Measurements from ENCODE around the gene CPHXL2. TPM values are rescaled to one million over a fixed set of nuclear protein-coding genes. Genes with fewer than 3 reads are reported as not detected.

The CPHXL2 gene
- total RNA-seq, 2 donors from 2014 or later: not detected

GRCh38 chr16:75630052-75630451, 46.8 kb downstream of the CPHXL2 start:
- H3K9me3 ChIP-seq: no peaks in the 10 kb centered on the region
- no peak overlapping the region for H3K4me3 ChIP-seq
- DNase-seq (ENCODE audit: low spot score): no peak
- H3K4me1 ChIP-seq (ENCODE audit: control insufficient read depth in 1 of 2, low read depth in 2 of 2): no peaks in the 10 kb centered on the region
- no peak for TF ChIP-seq CTCF (IDR thresholded peaks at IDR 0.05)
- no peak overlapping the region for H3K27ac ChIP-seq
- peaks cover 80% of the 10 kb centered on the region for H3K36me3 ChIP-seq
- ATAC-seq (ENCODE audit: insufficient number of reproducible peaks, low FRiP score, low read depth): no peak
- no peaks in the 10 kb centered on the region for H3K27me3 ChIP-seq (replicated peaks; ENCODE audit: insufficient read depth)

DNA sequence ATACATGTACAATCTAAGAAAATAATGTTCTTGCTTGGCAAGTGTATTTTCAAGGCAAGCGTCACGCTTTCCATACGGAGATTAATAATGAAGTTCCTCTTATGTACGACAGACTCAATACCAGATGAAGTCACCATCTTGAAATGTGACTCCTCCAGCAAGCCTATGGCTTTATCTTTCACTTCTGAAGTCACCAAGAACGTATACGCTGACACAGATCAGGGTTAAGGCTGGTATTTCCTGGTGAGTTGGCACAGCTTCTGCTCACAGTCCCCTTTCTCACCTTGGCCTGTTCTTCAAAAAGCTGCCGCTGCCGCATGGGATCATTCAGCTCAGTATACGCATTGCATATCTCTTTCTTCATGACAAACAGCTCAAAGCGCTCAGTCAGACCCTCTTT, 47.7 kb downstream of the CPHXL2 start:
- DNase-seq (ENCODE audit: low spot score): no peak
- no peaks in the 10 kb centered on the region for H3K4me1 ChIP-seq (ENCODE audit: control insufficient read depth in 1 of 2, low read depth in 2 of 2)
- peaks cover 70% of the 10 kb centered on the region for H3K36me3 ChIP-seq
- no peaks in the 10 kb centered on the region for H3K9me3 ChIP-seq
- no peaks in the 10 kb centered on the region for H3K27me3 ChIP-seq (replicated peaks; ENCODE audit: insufficient read depth)
- no peak overlapping the region for H3K27ac ChIP-seq
- ATAC-seq (ENCODE audit: insufficient number of reproducible peaks, low FRiP score, low read depth): no peak
- no peak overlapping the region for H3K4me3 ChIP-seq
- TF ChIP-seq CTCF (IDR thresholded peaks at IDR 0.05): no peak

DNA sequence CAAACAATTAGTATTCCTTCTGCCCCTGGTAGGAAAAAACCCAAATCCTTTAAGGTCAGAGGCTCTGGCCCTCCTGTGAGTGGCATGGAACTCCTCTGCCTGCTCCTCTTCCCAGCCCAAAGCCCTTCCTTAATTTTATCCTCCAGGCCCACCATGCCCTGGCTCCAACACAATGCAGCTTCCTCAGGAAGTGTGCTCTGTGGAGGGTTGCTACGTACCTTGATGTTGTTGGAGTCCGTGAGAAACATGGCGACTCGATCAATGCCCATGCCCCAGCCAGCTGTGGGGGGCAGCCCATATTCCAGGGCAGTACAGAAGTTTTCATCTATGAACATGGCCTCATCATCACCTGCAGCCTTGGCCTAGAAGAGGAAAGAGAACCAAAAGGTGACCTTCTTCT, 48.5 kb downstream of the CPHXL2 start:
- no peak for DNase-seq (ENCODE audit: low spot score)
- H3K4me1 ChIP-seq (ENCODE audit: control insufficient read depth in 1 of 2, low read depth in 2 of 2): no peaks in the 10 kb centered on the region
- H3K27me3 ChIP-seq (replicated peaks; ENCODE audit: insufficient read depth): no peaks in the 10 kb centered on the region
- H3K36me3 ChIP-seq: peaks cover 63% of the 10 kb centered on the region
- H3K9me3 ChIP-seq: no peaks in the 10 kb centered on the region
- no peak for TF ChIP-seq CTCF (IDR thresholded peaks at IDR 0.05)
- ATAC-seq (ENCODE audit: insufficient number of reproducible peaks, low FRiP score, low read depth): no peak
- H3K27ac ChIP-seq: no peak overlapping the region
- H3K4me3 ChIP-seq: no peak overlapping the region

DNA sequence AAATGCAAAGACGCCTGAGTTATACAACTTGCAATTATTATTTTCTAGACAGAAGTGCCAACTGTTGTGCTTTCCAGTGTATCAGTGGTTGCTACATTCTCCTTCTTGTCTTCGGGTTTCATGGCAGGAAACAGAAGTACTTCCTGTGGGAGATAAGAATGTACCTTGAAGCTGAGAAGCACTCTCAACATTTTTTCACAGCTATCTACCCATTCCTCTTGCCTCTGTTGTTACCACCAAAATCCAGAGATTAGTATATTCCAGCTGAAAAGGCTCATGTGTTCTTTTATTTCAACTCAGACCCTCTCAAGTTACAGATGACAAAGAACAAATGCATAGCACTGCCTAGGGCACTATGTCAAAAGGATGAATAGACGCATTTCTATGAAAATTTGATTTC, 49.0 kb downstream of the CPHXL2 start:
- TF ChIP-seq CTCF (IDR thresholded peaks at IDR 0.05): no peak
- Histone ChIP-seq H3K27ac (no peak overlapping the region), H3K36me3 (peaks cover 59% of the 10 kb centered on the region), H3K9me3 (no peaks in the 10 kb centered on the region), H3K4me3 (no peak overlapping the region), H3K4me1 (ENCODE audit: control insufficient read depth in 1 of 2, low read depth in 2 of 2) (no peaks in the 10 kb centered on the region), H3K27me3 (replicated peaks; ENCODE audit: insufficient read depth) (no peaks in the 10 kb centered on the region)
- DNase-seq (ENCODE audit: low spot score) (no peak), ATAC-seq (ENCODE audit: insufficient number of reproducible peaks, low FRiP score, low read depth) (no peak)

- H3K27ac ChIP-seq: no peak overlapping the region
- TF ChIP-seq CTCF (IDR thresholded peaks at IDR 0.05): no peak
- H3K9me3 ChIP-seq: no peaks in the 10 kb centered on the region
- peaks cover 5 to 9% of the 10 kb centered on the region in 2 donors for H3K4me1 ChIP-seq (ENCODE audit: control insufficient read depth in 1 of 2, low read depth in 2 of 2)
- no peak overlapping the region for H3K4me3 ChIP-seq
- DNase-seq (ENCODE audit: low spot score): no peak
- no peak for ATAC-seq (ENCODE audit: insufficient number of reproducible peaks, low FRiP score, low read depth)
- peaks cover 48% of the 10 kb centered on the region for H3K36me3 ChIP-seq
- no peaks in the 10 kb centered on the region for H3K27me3 ChIP-seq (replicated peaks; ENCODE audit: insufficient read depth)
Observed at GRCh38 chr16:75626806-75627205, 50.0 kb downstream of the CPHXL2 start.

Data from thoracic aorta (tissue), 2 donors.